Suppressor macrophage treated with lipopolysaccharide for 1 hour (primary cell): ENCODE results near the gene XG.
"Not testable (repeated sequence)": the region's sequence is repeated elsewhere in the genome, so short reads cannot be mapped to it uniquely, and the experiment has no call there.

Source experiments
- DNase-seq, 3 donors: peaks; one replicate each; pipeline ENCODE4 v3.0.0-alpha.2; 2020 to 2022

Gene XG

DNA sequence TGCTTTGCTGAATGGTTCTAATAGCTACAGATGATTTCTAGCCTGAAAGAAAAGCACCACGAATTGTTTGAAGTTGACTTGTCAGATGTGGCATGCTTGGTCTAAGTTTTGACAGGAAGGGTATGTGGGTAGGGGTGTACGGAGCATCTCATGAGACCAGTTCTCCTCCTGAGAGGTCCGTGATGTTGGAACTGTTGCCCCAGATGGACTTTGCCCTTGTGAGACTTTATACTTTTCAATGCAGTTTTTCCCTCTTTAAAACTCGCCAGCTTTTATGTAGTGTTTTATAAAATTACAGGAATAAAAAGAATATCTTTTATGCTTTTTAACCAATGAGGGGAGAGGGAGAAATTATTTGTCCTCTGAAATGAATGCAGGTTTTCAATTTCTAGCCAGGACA, 16.6 kb upstream of the XG start:
- DNase-seq, result no peak

DNA sequence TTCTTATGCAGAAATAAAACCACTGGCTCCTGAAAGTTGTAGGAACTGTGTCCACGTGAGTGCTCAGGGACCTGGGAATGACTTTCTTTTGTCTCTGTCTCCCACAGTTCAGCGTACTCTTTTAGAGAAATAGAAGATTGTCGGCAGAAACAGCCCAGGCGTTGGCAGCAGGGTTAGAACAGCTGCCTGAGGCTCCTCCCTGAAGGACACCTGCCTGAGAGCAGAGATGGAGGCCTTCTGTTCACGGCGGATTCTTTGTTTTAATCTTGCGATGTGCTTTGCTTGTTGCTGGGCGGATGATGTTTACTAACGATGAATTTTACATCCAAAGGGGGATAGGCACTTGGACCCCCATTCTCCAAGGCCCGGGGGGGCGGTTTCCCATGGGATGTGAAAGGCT, 11.2 kb upstream of the XG start:
- DNase-seq, result no peak

DNA sequence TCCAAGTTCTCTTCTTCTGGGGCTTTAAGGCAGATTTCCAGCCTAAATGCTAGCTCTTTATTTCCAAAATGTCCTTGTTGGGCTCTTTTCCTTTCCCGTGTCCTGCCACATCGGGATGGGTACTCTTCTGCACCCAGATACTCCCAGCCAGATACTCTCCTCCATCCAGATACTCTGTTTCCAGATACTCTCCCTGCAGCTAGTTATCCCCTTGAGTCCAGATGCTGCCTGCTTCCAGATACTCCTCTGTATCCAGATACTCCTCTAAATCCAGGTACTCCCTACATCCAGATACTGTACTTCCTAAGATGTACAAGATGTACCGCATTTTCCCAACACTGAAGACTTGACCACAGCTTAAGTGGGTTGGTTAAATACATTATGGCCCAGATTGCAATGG, 10.5 kb upstream of the XG start:
- no peak for DNase-seq

DNA sequence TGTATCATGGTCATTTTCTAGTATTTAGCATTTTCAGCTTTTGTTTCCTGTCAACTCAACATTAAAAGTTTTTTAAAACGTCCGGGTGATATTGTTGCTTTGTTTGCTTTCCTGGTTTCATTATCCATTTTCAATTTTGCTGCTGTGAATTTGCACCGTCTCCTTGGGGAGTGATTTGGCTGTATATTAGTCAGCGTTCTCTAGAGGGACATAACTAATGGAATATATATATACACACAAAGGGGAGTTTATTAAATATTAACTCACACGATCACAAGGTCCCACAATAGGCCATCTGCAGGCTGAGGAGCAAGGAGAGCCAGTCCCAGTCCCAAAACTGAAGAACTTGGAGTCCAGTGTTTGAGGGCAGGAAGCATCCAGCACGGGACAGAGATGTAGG, 5.6 kb upstream of the XG start:
- DNase-seq, result not testable (repeated sequence)

DNA sequence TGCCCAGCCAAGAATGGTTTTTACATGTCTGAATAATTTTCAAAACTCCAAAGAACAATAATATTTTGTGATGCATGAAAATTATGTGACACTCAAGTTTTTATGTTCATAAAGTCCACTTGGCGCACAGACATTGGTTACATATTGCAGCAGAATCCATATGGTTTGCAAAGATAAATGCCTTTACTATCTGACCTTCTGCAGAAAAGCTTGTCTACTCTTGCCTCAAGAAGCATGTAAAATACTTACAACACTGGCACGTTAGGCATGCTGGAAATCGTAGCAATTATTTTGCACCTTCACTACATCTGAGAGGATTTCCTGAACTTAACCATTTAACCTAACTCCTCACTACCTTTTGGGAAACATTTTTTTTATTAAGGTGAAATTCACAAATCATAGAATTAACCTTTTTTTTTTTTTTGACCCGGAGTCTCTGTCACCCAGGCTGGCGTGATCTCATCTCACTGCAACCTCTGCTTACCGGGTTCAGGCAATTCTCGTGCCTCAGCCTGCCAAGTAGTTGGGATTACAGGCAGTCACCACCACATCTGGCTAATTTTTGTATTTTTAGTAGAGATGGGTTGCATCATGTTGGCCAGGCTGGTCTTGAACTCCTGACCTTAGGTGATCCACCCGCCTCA, 3.5 kb upstream of the XG start:
- no peak for DNase-seq

DNA sequence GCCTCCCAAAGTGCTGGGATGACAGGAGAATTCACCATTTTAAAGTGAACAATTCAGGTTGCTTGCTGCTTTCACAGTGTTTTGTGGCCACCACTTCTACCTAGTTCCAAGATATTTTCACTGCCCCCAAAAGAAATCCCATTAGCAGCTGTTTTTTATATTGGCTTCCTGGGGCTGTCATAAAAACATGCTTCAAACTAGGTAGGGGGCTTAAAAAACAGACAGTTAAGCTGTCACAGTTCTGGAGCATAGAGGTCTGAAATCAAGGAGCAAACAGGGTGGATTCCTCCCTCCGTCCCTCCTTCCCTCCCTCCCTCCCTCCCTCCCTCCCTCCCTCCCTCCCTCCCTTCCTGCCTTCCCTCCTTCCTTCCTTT, 3.0 kb upstream of the XG start:
- no peak for DNase-seq

DNA sequence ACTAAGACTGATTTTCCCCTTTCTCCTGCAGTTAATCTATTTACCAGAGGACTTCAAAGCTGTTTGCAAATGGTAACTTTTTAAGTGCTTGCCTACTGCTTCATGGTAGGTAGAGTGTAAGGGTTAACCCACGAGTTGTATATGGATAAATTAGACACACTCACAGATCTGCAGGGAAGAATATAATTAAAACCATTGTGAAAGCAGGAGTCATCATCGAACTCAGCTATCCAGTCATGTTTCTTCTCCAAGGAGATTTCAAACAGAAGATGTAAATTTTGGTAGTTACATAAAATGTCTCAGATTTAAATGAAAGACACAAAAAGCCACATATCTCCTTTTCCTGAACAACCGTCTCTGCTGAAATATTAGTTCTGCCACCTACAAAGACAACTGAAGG, 549 bp upstream of the XG start:
- no peak for DNase-seq

DNA sequence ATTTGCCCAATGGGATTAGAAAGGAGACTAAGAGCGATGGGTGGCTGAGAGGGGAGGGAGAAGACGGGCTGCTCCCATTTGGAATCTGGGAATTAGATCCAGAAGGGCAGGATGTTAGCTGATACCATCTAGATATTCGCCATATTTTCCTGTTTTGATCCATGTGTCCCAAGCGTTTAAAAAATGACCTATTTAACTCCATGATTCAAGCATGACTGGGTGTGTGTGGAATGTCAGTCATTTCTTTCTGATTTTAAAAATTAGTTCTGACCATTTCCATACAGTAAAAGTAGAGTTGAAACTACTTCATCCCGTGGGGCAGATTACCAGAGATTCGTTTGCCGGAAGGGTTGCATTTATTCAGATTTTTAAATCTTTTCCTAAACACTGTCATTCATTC, 601 bp downstream of the XG start:
- DNase-seq, result not testable (repeated sequence)

DNA sequence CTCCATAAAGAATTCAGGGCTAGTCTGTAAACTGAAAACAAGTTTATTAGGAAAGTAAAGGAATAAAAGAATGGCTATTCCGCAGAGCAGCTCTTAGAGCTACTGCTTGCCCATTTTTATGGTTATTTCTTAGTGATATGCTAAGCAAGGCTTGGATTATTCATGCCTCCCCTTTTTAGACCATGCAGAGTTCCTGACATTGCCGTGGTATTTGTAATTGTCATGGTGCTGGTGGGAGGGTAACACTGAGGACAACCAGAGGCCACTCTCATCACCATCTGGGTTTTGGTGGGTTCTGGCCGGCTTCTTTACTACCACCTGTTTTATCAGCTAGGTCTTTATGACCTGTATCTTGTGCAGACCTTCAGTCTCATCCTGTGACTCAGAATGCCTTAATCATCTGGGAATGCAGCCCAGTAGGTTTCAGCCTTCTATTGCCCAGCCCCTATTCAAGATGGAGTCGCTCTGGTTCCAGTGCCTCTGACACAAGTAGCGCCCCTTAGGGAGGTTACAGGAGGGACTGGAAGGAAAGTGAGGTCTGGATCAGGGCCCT, 3.4 kb downstream of the XG start:
- DNase-seq, result not testable (repeated sequence)

DNA sequence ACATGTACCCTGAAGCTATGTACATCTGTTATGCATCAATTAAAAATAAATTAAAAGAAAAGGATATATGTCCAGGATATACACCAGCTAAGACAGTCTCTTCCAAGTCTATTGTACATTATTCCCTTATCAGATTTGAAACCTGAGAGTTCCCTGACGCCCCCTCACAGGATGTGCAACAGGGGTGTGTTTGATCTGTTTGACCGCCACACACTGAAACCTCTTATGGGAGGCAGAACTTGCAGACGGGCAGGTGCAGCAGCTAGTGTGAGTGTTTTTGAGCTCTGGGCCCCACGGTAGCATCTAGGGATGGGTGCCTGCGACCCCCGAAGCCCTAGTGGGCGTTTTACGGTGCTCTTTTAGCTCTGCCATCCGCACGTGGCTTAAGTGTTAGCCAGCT, 4.7 kb downstream of the XG start:
- no peak for DNase-seq

DNA sequence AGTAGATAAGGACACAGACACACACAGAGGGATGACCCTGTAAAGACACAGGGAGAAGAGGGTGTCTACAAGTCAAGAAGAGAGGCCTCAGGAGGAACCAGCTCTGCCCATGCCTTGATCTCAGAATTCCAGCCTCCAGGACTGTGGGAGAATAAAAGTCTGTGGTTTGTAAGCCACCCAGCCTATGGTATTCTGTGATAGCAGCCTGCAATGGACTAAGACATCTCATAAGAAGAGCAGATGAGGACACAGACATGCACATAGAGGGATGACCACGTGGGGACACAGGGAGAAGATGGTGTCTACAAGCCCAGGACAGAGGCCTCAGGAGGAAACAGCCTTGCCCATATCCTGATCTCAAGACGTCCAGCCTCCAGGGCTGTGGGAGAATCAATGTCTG, 9.4 kb downstream of the XG start:
- no peak for DNase-seq

DNA sequence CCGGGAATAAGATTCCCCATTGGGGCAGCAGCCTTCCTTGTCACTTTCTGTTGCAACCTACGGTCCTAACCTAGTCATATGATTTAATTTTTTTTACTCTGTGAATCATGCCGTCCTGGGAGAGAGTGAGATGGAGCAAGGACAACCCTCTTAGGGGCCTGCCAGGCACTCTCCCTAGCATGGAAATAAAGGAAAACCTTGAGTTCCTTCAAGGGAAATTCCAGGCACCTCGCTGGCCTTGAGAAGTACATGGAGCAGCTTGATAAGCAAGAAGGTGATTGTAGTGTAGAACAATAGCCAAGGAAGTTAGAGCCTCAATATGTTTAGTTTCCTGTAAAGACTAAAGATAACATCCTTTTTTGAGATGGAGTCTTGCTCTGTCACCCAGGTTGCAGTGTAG, 10.8 kb downstream of the XG start:
- DNase-seq, result peak in 2 of 3 donors; percentile 17 to 36

DNA sequence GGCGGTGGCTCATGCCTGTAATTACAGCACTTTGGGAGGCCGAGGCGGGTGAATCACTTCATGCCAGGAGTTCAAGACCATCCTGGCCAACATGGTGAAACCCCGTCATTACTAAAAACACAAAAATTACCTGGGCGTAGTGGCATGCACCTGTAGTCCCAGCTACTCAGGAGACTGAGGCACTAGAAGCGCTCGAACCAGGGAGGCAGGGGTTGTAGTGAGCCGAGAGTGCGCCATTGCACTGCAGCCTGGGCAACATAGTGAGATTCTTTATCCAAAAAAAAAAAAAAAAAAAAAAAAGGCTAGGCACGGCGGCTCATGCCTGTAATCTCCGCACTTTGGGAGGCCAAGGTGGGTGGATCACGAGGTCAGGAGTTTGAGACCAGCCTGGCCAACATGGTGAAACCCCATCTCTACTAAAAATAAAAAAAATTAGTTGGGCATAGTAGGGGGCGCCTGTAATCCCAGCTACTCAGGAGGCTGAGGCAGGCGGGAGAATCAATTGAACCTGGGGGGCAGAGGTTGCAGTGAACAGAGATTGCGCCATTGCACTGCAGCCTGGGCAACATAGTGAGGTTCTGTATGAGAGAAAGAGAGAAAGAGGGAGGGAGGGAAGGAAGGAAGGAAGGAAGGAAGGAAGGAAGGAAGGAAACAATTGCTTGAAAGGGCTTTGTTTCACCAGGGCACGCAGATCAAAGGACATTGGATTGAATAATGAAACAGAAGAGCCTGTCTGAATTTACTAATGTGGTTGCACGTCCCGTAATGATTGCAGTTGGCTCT, 13.1 kb downstream of the XG start:
- DNase-seq, result not testable (repeated sequence)

DNA sequence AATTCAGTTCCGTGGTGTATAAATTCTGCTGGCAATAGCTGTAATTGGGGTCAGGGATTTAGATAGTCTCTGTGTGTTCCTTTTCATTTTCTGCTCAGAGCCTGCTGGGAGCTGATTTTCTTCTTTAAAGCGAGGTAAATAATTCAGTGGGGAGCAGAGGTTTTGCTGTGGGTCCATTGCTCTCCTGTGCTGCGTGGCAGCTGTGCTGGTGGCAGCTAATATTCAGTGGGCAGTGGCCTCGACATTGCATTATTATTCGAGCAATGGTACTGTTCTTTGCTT, 13.7 kb downstream of the XG start:
- DNase-seq, result no peak

DNA sequence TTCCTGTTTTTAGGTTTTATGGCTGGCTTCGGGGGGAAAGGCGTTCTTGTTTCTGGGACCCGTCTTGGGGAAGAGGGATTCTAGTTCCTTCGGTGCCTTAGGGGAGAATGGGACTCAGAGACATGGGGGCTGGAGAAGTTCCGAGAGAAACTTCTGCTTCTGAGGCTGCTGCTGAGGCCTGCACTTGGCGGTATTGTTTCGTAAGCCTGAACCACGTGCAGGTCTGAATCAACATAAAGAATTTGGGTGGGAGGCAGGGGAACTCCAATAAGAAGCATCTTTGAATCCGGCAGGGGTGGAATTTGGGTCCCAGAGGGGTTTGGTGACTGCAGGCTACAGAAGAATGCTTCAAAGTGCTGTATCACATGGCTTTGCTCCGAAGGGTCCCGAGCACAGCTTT, 15.1 kb downstream of the XG start:
- DNase-seq, result peak; percentile 81 to 93 (median 87)

DNA sequence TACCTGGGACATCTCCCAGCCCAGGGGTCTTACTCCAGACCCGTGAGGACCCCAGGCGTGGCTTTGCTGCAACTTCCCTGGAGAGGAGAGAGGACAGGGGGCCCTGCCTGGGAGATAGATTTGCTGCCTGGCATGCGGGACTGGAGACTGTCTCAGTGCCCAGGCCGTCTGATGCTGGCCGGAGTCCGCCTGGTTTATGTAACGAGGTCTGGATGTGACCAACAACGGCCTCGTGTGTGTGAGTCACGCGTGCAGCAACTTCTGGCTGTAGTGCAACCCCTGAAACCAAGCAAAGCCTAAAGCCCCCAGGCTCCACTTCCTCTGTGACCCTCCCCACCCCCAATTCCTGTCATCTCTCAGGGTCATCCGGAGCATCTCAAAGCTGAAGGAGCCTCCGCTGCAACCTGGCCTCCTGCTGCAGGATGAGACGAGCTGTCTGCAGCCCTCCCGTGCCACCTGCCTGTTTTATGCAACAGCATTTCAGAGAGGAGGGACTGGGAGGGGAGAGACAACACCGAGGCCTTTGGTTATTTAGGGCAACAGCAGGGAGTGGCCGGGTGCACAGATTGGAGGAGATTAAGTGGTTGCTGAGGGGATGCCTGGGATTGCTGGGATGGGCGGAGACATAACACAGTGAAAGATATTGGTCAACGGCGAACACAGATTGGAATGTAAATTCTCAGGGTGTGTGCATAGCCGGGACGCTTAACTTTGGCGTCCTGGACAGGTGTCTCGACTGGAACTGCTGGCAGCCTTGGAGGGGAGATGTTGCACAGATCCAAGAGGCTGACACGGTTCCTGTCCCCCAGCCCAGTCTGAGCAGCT, 16.0 kb downstream of the XG start:
- peak; percentile 80 to 84 (median 81) for DNase-seq

DNA sequence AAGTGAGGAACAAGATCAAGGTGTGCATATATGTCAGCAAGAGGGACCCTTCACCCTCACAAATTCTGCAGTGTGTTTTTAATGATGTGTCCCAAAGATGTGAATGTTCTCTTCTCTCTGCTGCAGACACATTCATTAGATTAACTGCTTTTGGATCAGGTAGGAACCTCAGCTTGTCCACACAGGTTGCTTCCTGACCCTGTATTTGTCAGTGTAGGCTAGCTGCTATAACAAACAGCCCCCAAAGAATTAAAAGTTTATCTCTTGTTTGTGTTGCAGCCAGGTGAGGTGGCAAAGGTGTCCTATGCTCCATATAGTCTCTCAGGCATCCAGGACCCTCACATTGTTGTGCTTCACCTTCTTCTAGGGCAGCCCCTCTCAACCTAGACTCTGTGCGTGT, 17.8 kb downstream of the XG start:
- no peak for DNase-seq

DNA sequence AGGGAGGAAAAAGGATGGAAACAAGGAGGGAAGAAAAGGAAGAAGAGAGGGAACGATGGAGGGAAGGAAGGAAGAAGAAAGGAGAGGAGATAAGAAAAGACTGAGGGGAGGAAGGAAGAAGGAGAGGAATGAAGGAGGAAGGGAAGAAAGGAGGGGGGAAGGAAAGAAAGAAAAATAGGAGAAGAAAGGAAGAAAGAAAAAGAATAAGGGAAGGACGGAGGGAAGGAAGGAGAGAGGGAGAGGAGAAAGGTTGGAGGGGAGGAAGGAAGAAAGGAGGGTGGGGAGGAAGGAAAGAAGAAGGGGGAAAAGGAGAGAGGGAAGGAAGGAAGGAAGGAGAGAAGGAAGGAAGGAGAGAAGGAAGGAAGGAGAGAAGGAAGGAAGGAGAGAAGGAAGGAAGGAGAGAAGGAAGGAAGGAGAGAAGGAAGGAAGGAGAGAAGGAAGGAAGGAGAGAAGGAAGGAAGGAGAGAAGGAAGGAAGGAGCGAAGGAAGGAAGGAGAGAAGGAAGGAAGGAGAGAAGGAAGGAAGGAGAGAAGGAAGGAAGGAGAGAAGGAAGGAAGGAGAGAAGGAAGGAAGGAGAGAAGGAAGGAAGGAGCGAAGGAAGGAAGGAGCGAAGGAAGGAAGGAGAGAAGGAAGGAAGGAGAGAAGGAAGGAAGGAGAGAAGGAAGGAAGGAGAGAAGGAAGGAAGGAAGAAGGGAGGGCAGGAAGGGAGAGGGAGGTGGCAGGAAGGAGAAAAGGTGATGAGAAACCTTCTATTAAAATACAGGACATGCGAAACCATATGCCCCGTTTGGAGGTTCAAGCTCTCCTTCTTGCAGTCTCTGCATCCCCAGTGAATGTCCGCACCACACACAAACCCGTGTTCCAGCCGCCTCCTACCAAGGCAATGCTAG, 21.6 kb downstream of the XG start:
- not testable (repeated sequence) for DNase-seq

DNA sequence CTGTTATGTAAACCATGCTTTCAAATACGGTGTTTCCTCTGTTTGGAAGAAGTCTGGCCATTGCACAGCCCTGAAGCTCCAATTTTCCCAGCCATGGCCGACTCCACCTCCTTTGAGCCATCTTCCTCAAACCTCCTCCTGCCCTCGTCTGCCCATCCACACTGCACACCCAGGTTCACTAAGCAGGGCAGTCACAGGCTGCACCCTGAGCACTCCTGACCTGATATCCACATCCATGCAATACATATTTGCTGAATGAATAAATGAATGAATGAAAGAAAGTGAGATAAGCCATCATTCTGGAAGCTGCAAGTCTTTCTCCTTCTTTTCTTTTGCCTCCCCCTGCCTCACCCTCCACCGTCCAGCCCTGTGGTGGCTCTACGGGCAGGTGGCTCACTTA, 22.2 kb downstream of the XG start:
- DNase-seq, result no peak

DNA sequence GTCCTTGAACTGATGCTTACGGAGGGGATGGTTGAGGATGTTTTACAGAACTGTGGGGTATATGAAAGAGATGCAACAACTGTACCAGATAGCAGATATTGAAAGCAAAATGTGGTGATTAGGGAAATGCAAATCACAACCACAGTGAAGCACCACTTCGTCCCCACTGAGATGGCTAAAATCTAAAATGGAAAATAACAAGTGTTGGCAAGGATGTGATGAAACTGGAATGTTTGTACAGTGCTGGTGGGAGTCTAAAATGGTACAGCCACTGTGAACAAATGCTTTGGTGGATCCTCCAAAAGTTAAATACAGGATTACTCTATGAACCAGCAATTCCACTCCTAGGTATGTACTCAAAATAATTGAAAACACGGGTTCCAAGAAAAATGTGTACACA, 22.9 kb downstream of the XG start:
- no peak for DNase-seq

DNA sequence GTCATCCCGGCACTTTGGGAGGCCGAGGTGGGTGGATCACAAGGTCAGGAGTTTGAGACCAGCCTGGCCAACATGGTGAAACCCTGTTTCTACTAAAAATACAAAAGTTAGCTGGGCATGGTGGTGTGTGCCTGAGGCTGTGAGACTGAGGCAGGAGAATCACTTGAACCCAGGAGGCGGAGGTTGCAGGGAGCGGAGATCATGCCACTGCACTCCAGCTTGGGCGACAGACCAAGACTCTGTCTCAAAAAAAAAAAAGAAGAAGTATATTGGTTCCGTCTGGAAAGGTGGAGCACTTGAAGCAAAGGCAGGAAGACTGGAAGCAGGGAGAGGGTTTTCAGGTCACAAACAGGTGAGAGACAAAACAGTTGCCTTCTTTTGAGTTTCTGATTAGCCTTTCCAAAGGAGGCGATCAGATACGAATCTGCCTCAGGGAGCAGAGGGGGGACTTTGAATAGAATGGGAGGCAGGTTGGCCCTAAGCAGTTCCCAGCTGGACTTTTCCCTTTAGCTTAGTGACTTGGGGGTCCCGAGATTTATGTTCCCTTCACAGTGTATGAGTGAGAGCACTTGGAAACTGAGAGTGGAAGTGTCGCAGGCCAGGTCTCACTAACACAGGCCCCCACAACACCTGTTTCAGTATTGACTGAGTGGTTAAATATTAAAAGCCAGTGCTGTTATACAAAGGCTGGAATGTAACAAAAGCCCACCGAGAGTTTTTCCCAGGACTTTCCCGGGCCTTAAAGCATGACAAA, 28.8 kb downstream of the XG start:
- not testable (repeated sequence) for DNase-seq

DNA sequence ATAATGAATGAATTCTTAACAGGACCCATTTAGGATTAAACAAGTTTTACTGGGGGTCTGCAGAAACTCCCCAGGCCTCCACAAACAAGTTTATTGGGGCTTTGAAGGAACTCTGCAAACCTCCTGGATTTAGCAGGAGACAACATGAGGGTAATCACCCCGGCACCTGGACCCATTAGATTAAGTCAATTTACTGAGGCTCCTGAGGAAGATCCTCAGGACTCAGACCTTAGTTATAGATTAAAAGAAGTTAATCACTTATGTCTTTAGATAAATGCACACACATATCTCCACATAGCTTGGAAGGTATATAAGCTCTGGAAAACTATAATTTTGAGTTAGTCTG, 29.4 kb downstream of the XG start:
- no peak for DNase-seq
